Measurements from ENCODE around the gene KCNN3. TPM values are rescaled to one million over a fixed set of nuclear protein-coding genes. Genes with fewer than 3 reads are reported as not detected.

KCNN3 gene
- polyA plus RNA-seq, 1 donor from 2014 or later: 2.2 TPM

- TF ChIP-seq POLR2AphosphoS5 (IDR thresholded peaks at IDR 0.05) (no peak), RAD21 (conservative IDR thresholded peaks at IDR 0.05) (no peak), EP300 (conservative IDR thresholded peaks at IDR 0.05; ENCODE audit: poor library complexity, severe bottlenecking) (no peak), EZH2 (IDR thresholded peaks at IDR 0.05; ENCODE audit: borderline replicate concordance, insufficient read depth, low read length, poor library complexity, severe bottlenecking) (no peak)
These were observed 56.7 kb downstream of the KCNN3 start (continued) for GRCh38 chr1:154813300-154813816.

DNA sequence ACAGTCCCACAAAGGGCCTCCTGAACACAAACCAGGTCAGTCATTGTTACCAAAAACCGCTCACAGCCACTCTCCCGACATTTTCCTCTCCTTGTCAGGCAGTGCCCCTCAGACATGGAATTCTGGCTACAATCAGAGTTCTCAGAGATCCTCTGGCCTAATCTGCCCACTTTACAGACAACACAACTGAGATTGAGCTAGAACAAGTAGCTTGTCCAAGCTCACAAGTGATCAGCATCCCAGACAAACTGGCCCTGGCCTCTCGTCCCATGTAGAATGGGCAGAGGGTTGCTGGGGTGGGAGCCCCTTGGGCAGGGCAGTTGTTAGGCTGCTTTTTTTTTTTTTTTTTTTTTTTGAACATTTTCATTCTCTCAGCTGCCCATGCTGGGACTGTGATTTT is 57.2 kb downstream of the KCNN3 start:
- Histone ChIP-seq H3K79me2 (replicated peaks; ENCODE audit: insufficient read depth, low read length) (no peaks in the 10 kb centered on the region), H3K9me2 (ENCODE audit: insufficient read depth, low read length) (no peaks in the 10 kb centered on the region), H3K9me3 (ENCODE audit: low read length) (no peaks in the 10 kb centered on the region), H3K4me2 (ENCODE audit: low read length) (no peak overlapping the region), H4K20me1 (ENCODE audit: insufficient read depth) (no peaks in the 10 kb centered on the region), H3K9ac (ENCODE audit: low read length) (no peak overlapping the region), H3K27ac (ENCODE audit: low read length) (no peak overlapping the region), H2AFZ (ENCODE audit: low read depth, low read length) (no peak overlapping the region), H3F3A (ENCODE audit: insufficient read depth, low read length, poor library complexity, severe bottlenecking) (no peaks in the 10 kb centered on the region), H3K36me3 (ENCODE audit: insufficient read depth, low read length) (no peaks in the 10 kb centered on the region), H3K4me3 (ENCODE audit: low read length) (no peak overlapping the region), H3K27me3 (ENCODE audit: insufficient read depth, low read depth, low read length) (no peaks in the 10 kb centered on the region)
- TF ChIP-seq POLR2AphosphoS5 (IDR thresholded peaks at IDR 0.05): no peak
- TF ChIP-seq, protein P1, sequence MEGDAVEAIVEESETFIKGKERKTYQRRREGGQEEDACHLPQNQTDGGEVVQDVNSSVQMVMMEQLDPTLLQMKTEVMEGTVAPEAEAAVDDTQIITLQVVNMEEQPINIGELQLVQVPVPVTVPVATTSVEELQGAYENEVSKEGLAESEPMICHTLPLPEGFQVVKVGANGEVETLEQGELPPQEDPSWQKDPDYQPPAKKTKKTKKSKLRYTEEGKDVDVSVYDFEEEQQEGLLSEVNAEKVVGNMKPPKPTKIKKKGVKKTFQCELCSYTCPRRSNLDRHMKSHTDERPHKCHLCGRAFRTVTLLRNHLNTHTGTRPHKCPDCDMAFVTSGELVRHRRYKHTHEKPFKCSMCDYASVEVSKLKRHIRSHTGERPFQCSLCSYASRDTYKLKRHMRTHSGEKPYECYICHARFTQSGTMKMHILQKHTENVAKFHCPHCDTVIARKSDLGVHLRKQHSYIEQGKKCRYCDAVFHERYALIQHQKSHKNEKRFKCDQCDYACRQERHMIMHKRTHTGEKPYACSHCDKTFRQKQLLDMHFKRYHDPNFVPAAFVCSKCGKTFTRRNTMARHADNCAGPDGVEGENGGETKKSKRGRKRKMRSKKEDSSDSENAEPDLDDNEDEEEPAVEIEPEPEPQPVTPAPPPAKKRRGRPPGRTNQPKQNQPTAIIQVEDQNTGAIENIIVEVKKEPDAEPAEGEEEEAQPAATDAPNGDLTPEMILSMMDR (IDR thresholded peaks at IDR 0.05; ENCODE audit: poor library complexity, severe bottlenecking): no peak
- no peak for TF ChIP-seq EP300 (conservative IDR thresholded peaks at IDR 0.05; ENCODE audit: poor library complexity, severe bottlenecking)

DNA sequence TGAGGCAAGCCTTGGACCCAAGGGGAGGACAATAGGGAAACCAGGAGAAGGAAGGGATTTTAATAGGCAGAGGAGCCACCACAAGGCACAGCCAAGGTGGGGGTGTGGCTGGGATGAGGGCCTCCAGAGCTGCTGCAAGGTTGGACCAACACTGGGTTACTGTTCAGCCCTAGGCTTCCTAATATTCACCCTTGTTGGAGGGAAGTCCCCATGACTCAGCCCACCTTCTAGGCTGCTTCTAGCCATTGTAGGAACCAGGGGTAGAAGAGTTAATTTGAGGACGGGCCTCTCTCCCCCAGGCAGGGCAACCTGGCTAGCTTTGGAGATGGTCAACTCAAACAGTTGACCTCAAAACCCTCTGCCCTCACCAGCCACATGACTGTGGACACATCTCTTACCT is 59.5 kb downstream of the KCNN3 start:
- Histone ChIP-seq H2AFZ (ENCODE audit: low read depth, low read length) (no peak overlapping the region), H3K36me3 (ENCODE audit: insufficient read depth, low read length) (no peaks in the 10 kb centered on the region), H3K4me2 (ENCODE audit: low read length) (no peak overlapping the region), H4K20me1 (ENCODE audit: insufficient read depth) (no peaks in the 10 kb centered on the region), H3K9me3 (ENCODE audit: low read length) (no peaks in the 10 kb centered on the region), H3K27me3 (ENCODE audit: insufficient read depth, low read depth, low read length) (no peaks in the 10 kb centered on the region), H3K9ac (ENCODE audit: low read length) (no peak overlapping the region), H3K9me2 (ENCODE audit: insufficient read depth, low read length) (no peaks in the 10 kb centered on the region), H3K27ac (ENCODE audit: low read length) (no peak overlapping the region), H3F3A (ENCODE audit: insufficient read depth, low read length, poor library complexity, severe bottlenecking) (no peaks in the 10 kb centered on the region), H3K79me2 (replicated peaks; ENCODE audit: insufficient read depth, low read length) (no peaks in the 10 kb centered on the region), H3K4me3 (ENCODE audit: low read length) (no peak overlapping the region)
- TF ChIP-seq POLR2AphosphoS5 (IDR thresholded peaks at IDR 0.05) (no peak), RAD21 (conservative IDR thresholded peaks at IDR 0.05) (no peak), MXI1 (conservative IDR thresholded peaks at IDR 0.05; ENCODE audit: poor library complexity, severe bottlenecking) (no peak), TAF1 (IDR thresholded peaks at IDR 0.05; ENCODE audit: low read depth) (no peak), SMC3 (conservative IDR thresholded peaks at IDR 0.05; ENCODE audit: poor library complexity) (no peak), EP300 (conservative IDR thresholded peaks at IDR 0.05; ENCODE audit: poor library complexity, severe bottlenecking) (no peak), EZH2 (IDR thresholded peaks at IDR 0.05; ENCODE audit: borderline replicate concordance, insufficient read depth, low read length, poor library complexity, severe bottlenecking) (no peak)
- TF ChIP-seq, protein P1 (IDR thresholded peaks at IDR 0.05; ENCODE audit: poor library complexity, severe bottlenecking): no peak
- TF ChIP-seq, protein P2, sequence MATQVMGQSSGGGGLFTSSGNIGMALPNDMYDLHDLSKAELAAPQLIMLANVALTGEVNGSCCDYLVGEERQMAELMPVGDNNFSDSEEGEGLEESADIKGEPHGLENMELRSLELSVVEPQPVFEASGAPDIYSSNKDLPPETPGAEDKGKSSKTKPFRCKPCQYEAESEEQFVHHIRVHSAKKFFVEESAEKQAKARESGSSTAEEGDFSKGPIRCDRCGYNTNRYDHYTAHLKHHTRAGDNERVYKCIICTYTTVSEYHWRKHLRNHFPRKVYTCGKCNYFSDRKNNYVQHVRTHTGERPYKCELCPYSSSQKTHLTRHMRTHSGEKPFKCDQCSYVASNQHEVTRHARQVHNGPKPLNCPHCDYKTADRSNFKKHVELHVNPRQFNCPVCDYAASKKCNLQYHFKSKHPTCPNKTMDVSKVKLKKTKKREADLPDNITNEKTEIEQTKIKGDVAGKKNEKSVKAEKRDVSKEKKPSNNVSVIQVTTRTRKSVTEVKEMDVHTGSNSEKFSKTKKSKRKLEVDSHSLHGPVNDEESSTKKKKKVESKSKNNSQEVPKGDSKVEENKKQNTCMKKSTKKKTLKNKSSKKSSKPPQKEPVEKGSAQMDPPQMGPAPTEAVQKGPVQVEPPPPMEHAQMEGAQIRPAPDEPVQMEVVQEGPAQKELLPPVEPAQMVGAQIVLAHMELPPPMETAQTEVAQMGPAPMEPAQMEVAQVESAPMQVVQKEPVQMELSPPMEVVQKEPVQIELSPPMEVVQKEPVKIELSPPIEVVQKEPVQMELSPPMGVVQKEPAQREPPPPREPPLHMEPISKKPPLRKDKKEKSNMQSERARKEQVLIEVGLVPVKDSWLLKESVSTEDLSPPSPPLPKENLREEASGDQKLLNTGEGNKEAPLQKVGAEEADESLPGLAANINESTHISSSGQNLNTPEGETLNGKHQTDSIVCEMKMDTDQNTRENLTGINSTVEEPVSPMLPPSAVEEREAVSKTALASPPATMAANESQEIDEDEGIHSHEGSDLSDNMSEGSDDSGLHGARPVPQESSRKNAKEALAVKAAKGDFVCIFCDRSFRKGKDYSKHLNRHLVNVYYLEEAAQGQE (IDR thresholded peaks at IDR 0.05; ENCODE audit: borderline replicate concordance): no peak
